HPDE6-E6E7 (cell line): ENCODE measurements around the gene ATL1.
"Not testable (repeated sequence)": the region's sequence is repeated elsewhere in the genome, so short reads cannot be mapped to it uniquely, and the experiment has no call there.

Source experiments
- DNase-seq: peaks from one replicate; pipeline ENCODE4 v3.0.0; 2011; ENCODE audit warnings: missing footprints; ENCODE audit errors: extremely low spot score

Gene ATL1

GRCh38 chr14:50534416-50534815 is 25.5 kb upstream of the ATL1 start:
- DNase-seq, result no peak

- DNase-seq, result no peak
These were observed 24.9 kb upstream of the ATL1 start for GRCh38 chr14:50534997-50535396.

- DNase-seq, result not testable (repeated sequence)
These were observed 21.9 kb upstream of the ATL1 start for GRCh38 chr14:50538034-50538433.

GRCh38 chr14:50539051-50539450 is 20.9 kb upstream of the ATL1 start:
- no peak for DNase-seq

GRCh38 chr14:50541159-50541567 is 18.8 kb upstream of the ATL1 start:
- DNase-seq, result no peak

- DNase-seq, result no peak
These were observed 17.0 kb upstream of the ATL1 start for GRCh38 chr14:50542941-50543418.

GRCh38 chr14:50544911-50545310 is 15.0 kb upstream of the ATL1 start:
- no peak for DNase-seq

- DNase-seq, result no peak
These were observed 14.3 kb upstream of the ATL1 start for GRCh38 chr14:50545618-50546017.

- no peak for DNase-seq
These were observed 9.7 kb upstream of the ATL1 start for GRCh38 chr14:50550294-50550693.

GRCh38 chr14:50551877-50552276 is 8.1 kb upstream of the ATL1 start:
- DNase-seq, result no peak

GRCh38 chr14:50552796-50553195 is 7.1 kb upstream of the ATL1 start:
- DNase-seq, result not testable (repeated sequence)

- peak; percentile 23 for DNase-seq
These were observed 963 bp downstream of the ATL1 start for GRCh38 chr14:50560931-50561285.

GRCh38 chr14:50562841-50563240 is 2.9 kb downstream of the ATL1 start:
- DNase-seq, result no peak

- DNase-seq, result no peak
These were observed 9.8 kb downstream of the ATL1 start for GRCh38 chr14:50569714-50570274.

GRCh38 chr14:50573862-50574261 is 13.9 kb downstream of the ATL1 start:
- no peak for DNase-seq

GRCh38 chr14:50575769-50576168 is 15.8 kb downstream of the ATL1 start:
- no peak for DNase-seq

- no peak for DNase-seq
These were observed 18.0 kb downstream of the ATL1 start for GRCh38 chr14:50577982-50578381.

GRCh38 chr14:50578433-50578832 is 18.5 kb downstream of the ATL1 start:
- DNase-seq, result no peak

GRCh38 chr14:50590464-50590863 is 30.5 kb downstream of the ATL1 start:
- DNase-seq, result no peak

GRCh38 chr14:50594577-50595316 is 34.8 kb downstream of the ATL1 start:
- no peak for DNase-seq

- no peak for DNase-seq
These were observed 38.8 kb downstream of the ATL1 start for GRCh38 chr14:50598765-50599164.

- peak; percentile 40 for DNase-seq
These were observed 39.9 kb downstream of the ATL1 start for GRCh38 chr14:50599700-50600444.

GRCh38 chr14:50600849-50601248 is 40.9 kb downstream of the ATL1 start:
- no peak for DNase-seq
